HG03432 (cell line): Measurements from ENCODE around the gene CPE.

Experiments used
- ATAC-seq: cut with Tn5 transposase; IDR thresholded peaks from one replicate; pipeline ENCODE4 v1.9.1; 2021; ENCODE audit warnings: mild to moderate bottlenecking, moderate library complexity; ENCODE audit not compliant: unreplicated experiment

CPE gene

GRCh38 chr4:165364452-165365080, 14.2 kb upstream of the CPE start:
- no peak for ATAC-seq

- no peak for ATAC-seq
Measured at GRCh38 chr4:165367040-165367439, 11.8 kb upstream of the CPE start.

- ATAC-seq, result no peak
Measured at GRCh38 chr4:165368114-165368513, 10.7 kb upstream of the CPE start.

- no peak for ATAC-seq
Measured at GRCh38 chr4:165368567-165368966, 10.2 kb upstream of the CPE start.

- ATAC-seq, result no peak
Measured at GRCh38 chr4:165369522-165369921, 9.3 kb upstream of the CPE start.

- no peak for ATAC-seq
Measured at GRCh38 chr4:165370530-165370929, 8.3 kb upstream of the CPE start.

- ATAC-seq, result no peak
Measured at GRCh38 chr4:165375465-165375864, 3.3 kb upstream of the CPE start.

GRCh38 chr4:165378398-165378744, 437 bp upstream of the CPE start:
- ATAC-seq, result no peak

GRCh38 chr4:165379678-165380064, 863 bp downstream of the CPE start:
- ATAC-seq, result no peak

- no peak for ATAC-seq
Measured at GRCh38 chr4:165380805-165381204, 2.0 kb downstream of the CPE start.

- ATAC-seq, result no peak
Measured at GRCh38 chr4:165381821-165382373, 3.1 kb downstream of the CPE start.

GRCh38 chr4:165382640-165383039, 3.8 kb downstream of the CPE start:
- ATAC-seq, result no peak

- no peak for ATAC-seq
Measured at GRCh38 chr4:165383591-165384073, 4.8 kb downstream of the CPE start.

GRCh38 chr4:165384186-165384585, 5.4 kb downstream of the CPE start:
- no peak for ATAC-seq

GRCh38 chr4:165384598-165384997, 5.8 kb downstream of the CPE start:
- ATAC-seq, result no peak

- ATAC-seq, result no peak
Measured at GRCh38 chr4:165385126-165385525, 6.3 kb downstream of the CPE start.

- ATAC-seq, result no peak
Measured at GRCh38 chr4:165386328-165386727, 7.5 kb downstream of the CPE start.

- no peak for ATAC-seq
Measured at GRCh38 chr4:165388756-165389155, 9.9 kb downstream of the CPE start.

- no peak for ATAC-seq
Measured at GRCh38 chr4:165393051-165393450, 14.2 kb downstream of the CPE start.

- ATAC-seq, result no peak
Measured at GRCh38 chr4:165393704-165394103, 14.9 kb downstream of the CPE start.

- no peak for ATAC-seq
Measured at GRCh38 chr4:165394275-165394674, 15.5 kb downstream of the CPE start.

GRCh38 chr4:165398570-165398969, 19.8 kb downstream of the CPE start:
- no peak for ATAC-seq

GRCh38 chr4:165402375-165402774, 23.6 kb downstream of the CPE start:
- no peak for ATAC-seq
